GM12878 (cell line): Measurements from ENCODE around the gene SCCPDH. TPM values are rescaled to one million over a fixed set of nuclear protein-coding genes. Genes with fewer than 3 reads are reported as not detected.
"Not testable (repeated sequence)": the region's sequence is repeated elsewhere in the genome, so short reads cannot be mapped to it uniquely, and the experiment has no call there.

Experiments
- ATAC-seq: fragments of 200-7000 bp; cut with Tn5 transposase; 3 replicates; pipeline ENCODE4 v1.9.1; 2020; ENCODE audit warnings: mild to moderate bottlenecking, moderate library complexity
- BruUV-seq: library from RNA; stranded (reverse); fragments of 400-500 nt; replicated peaks from 2 replicates; lab custom pipeline; 2021; lab: Mats Ljungman, UMichigan
- CTCF ChIA-PET: fragments of 300-600 bp; sonication (Branson Sonifier 250); formaldehyde crosslinking; extraction: SDS; loops from one replicate; lab custom pipeline; 2021; ENCODE audit warnings: inconsistent platforms; lab: Yijun Ruan, JAX
- POLR2A ChIA-PET: fragments of 350-600 bp; formaldehyde crosslinking; extraction: SDS; loops from one replicate; lab custom pipeline; 2021; ENCODE audit warnings: inconsistent platforms; lab: Charles Lee
- RAD21 ChIA-PET: fragments of 300-600 bp; sonication (Branson Sonifier 250); formaldehyde crosslinking; loops from one replicate; lab custom pipeline; 2023; ENCODE audit warnings: antibody characterized with exemption; ENCODE audit not compliant: unreplicated experiment; lab: Charles Lee
- SMC1A ChIA-PET: fragments of 300-600 bp; sonication (Branson Sonifier 250); formaldehyde crosslinking; loops from one replicate; lab custom pipeline; 2023; ENCODE audit not compliant: unreplicated experiment, uncharacterized antibody; lab: Charles Lee
- DNase-seq: peaks from one replicate; pipeline ENCODE4 v3.0.0-alpha.2; 2011; ENCODE audit warnings: low read depth, low spot score
- FAIRE-seq: peaks from 3 replicates; lab custom pipeline; 2011; peaks lifted over from hg19 to GRCh38; lab: Jason Lieb, UNC
- H2AFZ ChIP-seq: 2 replicates; pipeline ENCODE4 v1.6.0; 2011; ENCODE audit warnings: low read depth, low read length, control low read depth; ENCODE audit not compliant: control insufficient read depth
- H3K27ac ChIP-seq: 2 replicates; pipeline ENCODE4 v1.5.1; 2011; ENCODE audit warnings: control low read depth; ENCODE audit not compliant: control insufficient read depth, insufficient read depth
- H3K27me3 ChIP-seq, 2 experiments: replicated peaks in 1 of 2; 2 replicates each; pipeline versions ENCODE4 v1.6.0 to v1.6.1; 2011; ENCODE audit warnings: low read length in 1 of 2; ENCODE audit not compliant: control insufficient read depth in 2 of 2, insufficient read depth in 2 of 2
- H3K36me3 ChIP-seq, 2 experiments: 2 replicates each; pipeline ENCODE4 v1.5.1; 2011; ENCODE audit warnings: low read length in 1 of 2; ENCODE audit not compliant: control insufficient read depth in 2 of 2, insufficient read depth in 2 of 2
- H3K4me1 ChIP-seq: 2 replicates; pipeline ENCODE4 v1.6.1; 2011; ENCODE audit warnings: mild to moderate bottlenecking, low read length, moderate library complexity, mixed read lengths; ENCODE audit not compliant: control insufficient read depth, insufficient read depth
- H3K4me2 ChIP-seq: 2 replicates; pipeline ENCODE4 v1.6.0; 2011; ENCODE audit warnings: control low read depth; ENCODE audit not compliant: control insufficient read depth, insufficient read depth
- H3K4me3 ChIP-seq: fragments of 200-600 bp; sonication (generic); 2 replicates; pipeline ENCODE4 v1.5.1; 2016
- H3K79me2 ChIP-seq: 2 replicates; pipeline ENCODE4 v1.6.0; 2011; ENCODE audit warnings: low read length; ENCODE audit not compliant: control insufficient read depth, insufficient read depth
- H3K9ac ChIP-seq: 2 replicates; pipeline ENCODE4 v1.8.0; 2011; ENCODE audit warnings: low read length, control low read depth, mixed read lengths; ENCODE audit not compliant: control insufficient read depth, insufficient read depth
- H3K9me3 ChIP-seq: replicated peaks from 3 replicates; pipeline ENCODE4 v1.5.1; 2011; ENCODE audit warnings: mild to moderate bottlenecking, low read length; ENCODE audit not compliant: control insufficient read depth, insufficient read depth
- H4K20me1 ChIP-seq: 2 replicates; pipeline ENCODE4 v1.6.0; 2011; ENCODE audit not compliant: control insufficient read depth, insufficient read depth
- NFYB ChIP-seq: IDR thresholded peaks from 2 replicates; pipeline ENCODE4 v1.6.1; 2011; ENCODE audit warnings: low read depth, mild to moderate bottlenecking, low read length, improper control_type of control experiment, moderate library complexity; ENCODE audit not compliant: insufficient read depth
- WGBS: methylation state at CpG from one replicate; pipeline ENCODE4 v1.1.6; 2016; ENCODE audit warnings: low lambda C conversion rate; ENCODE audit not compliant: insufficient replicate concordance, insufficient coverage; ENCODE audit errors: missing lambda C conversion rate; 5-methylcytosine and 5-hydroxymethylcytosine counted together
- in situ Hi-C: fragments of 300-500 bp; cut with MboI; formaldehyde crosslinking; loops from 9 replicates; pipeline ENCODE4 v1.14.3; 2018; ENCODE audit warnings: mixed read lengths
- intact Hi-C: fragments of 100-400 bp; cut with micrococcal nuclease; formaldehyde crosslinking; loops from one replicate; pipeline ENCODE4 v1.14.2; 2022; ENCODE audit not compliant: unreplicated experiment
- polyA plus RNA-seq, 11 experiments: library from polyadenylated mRNA; depleted of rRNA in 4 of 11; unstranded in 6 of 11; stranded (reverse) in 5 of 11; fragments of >200 nt; fragmentation: Nextera tagmentation in 4 of 11; fragmentation: Illumina TruSeq in 1 of 11; extraction: Ambion mirVana in 4 of 11; extraction: Trizol in 1 of 11; gene quantifications; 1 replicate in 1 of 11; 2 replicates in 10 of 11; pipeline versions ENCODE4 v1.2.1 to v1.2.3, GENCODE V29; 2011 to 2016; ENCODE audit warnings: inconsistent platforms in 2 of 11, missing spikeins in 2 of 11, low read depth in 1 of 11
- total RNA-seq, 4 experiments: library from RNA; depleted of rRNA in 3 of 4; stranded (reverse); fragments of >200 nt in 3 of 4; fragmentation: Illumina TruSeq in 1 of 4; extraction: Trizol in 1 of 4; gene quantifications; 2 replicates each; pipeline versions ENCODE4 v1.2.1 to v1.2.3, GENCODE V29; 2013 to 2021

The SCCPDH gene
- total and polyA plus RNA-seq, 10 of the 15 experiments (the other 5 are each of a cell fraction or from before 2014, with no cell fraction given), result 5.4 to 44.8 (median 24.5) TPM

GRCh38 chr1:246712428-246712827, 11.8 kb upstream of the SCCPDH start:
- SMC1A ChIA-PET, RAD21 ChIA-PET, H4K20me1 ChIP-seq, DNase-seq, H3K36me3 ChIP-seq, ATAC-seq, H3K4me3 ChIP-seq, H3K9me3 ChIP-seq, H3K79me2 ChIP-seq, H3K27me3 ChIP-seq, H3K4me1 ChIP-seq, CTCF ChIA-PET, POLR2A ChIA-PET, H2AFZ ChIP-seq, intact Hi-C loops, H3K9ac ChIP-seq, in situ Hi-C loops, BruUV-seq, H3K27ac ChIP-seq, H3K4me2 ChIP-seq, FAIRE-seq: not testable (repeated sequence)
- WGBS, result 96% methylated on average over 5 of the region's 5 CpGs
- peak; percentile 56 for TF ChIP-seq NFYB

- DNase-seq, H3K4me1 ChIP-seq, H3K9me3 ChIP-seq, in situ Hi-C loops, H3K36me3 ChIP-seq, H3K27ac ChIP-seq, H3K4me3 ChIP-seq, H3K4me2 ChIP-seq, intact Hi-C loops, BruUV-seq, H3K79me2 ChIP-seq, RAD21 ChIA-PET, POLR2A ChIA-PET, CTCF ChIA-PET, ATAC-seq, H3K9ac ChIP-seq, SMC1A ChIA-PET, H2AFZ ChIP-seq, H3K27me3 ChIP-seq, FAIRE-seq, H4K20me1 ChIP-seq: not testable (repeated sequence)
- WGBS, result 36% methylated on average over 2 of the region's 2 CpGs
Measured at GRCh38 chr1:246719361-246719760, 4.8 kb upstream of the SCCPDH start.

GRCh38 chr1:246720814-246721213, 3.4 kb upstream of the SCCPDH start:
- H3K36me3 ChIP-seq, CTCF ChIA-PET, H2AFZ ChIP-seq, H3K27me3 ChIP-seq, in situ Hi-C loops, H3K9me3 ChIP-seq, H4K20me1 ChIP-seq, H3K4me1 ChIP-seq, ATAC-seq, H3K27ac ChIP-seq, BruUV-seq, H3K79me2 ChIP-seq, FAIRE-seq, H3K4me2 ChIP-seq, H3K4me3 ChIP-seq, H3K9ac ChIP-seq, intact Hi-C loops, DNase-seq: not testable (repeated sequence)
- SMC1A ChIA-PET, result interaction anchor here (0.6 kb wide), 2 partner anchors 25 to 235 kb away, joined by 3 to 4 read pairs; no protein-coding TSS in a partner anchor
- RAD21 ChIA-PET, result interaction anchor here (0.6 kb wide), 1 partner anchor 16 kb away, joined by 3 read pairs; no protein-coding TSS in a partner anchor
- POLR2A ChIA-PET, result interaction anchor here (0.6 kb wide), 3 partner anchors 17 to 1033 kb away, joined by 4 read pairs; no protein-coding TSS in a partner anchor
- WGBS, result 71% methylated on average over 6 of the region's 7 CpGs
